NCI-H82 treated with DMSO at 0.1 percent for 48 hours (cell line): ENCODE measurements around the gene EPHA2.

Experiments used
- DNase-seq: peaks from one replicate; lab custom pipeline; 2025; ENCODE audit not compliant: unreplicated experiment; lab: John Stamatoyannopoulos, UW

Gene EPHA2

DNA sequence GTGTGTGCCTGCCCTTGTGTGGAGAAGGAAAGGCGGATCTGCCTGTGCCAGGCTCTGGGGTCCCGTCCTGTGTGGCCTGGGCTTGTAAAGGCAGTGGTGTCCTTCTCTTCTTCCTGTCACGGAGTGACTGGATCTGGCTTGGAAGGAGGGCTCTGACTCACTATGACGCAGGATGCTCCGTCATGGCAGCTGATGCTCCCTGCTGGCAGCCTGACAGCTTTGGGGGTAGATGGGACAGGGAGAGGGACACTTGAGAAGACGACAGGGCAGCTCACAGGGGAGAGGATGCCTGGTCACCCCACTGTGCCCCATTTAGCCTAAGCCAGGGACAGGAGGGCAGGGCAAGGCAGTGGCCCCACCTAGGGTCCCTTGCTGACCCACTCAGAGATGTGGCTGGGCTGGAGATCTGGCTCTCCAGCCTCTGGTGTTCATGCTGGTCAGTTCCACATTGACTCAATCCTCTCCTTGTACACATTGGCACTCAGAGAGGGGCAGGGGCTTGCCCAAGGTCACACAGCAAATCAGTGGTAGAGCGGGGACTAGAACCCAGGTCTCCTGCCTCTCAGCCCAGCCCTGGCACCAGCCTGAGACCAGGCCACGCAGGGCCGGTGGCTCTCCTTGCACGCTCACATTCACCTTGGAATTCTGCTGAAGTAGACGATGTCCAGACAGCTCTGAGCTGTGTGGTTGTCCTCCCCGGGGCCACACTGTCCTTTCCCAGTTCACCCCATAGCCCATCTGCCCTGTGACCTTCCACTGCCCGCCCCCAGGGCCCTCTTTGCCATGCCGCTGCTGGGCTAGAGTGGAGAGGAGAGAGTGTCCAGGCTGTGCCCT lies 79.6 kb downstream of the EPHA2 start:
- no peak for DNase-seq

DNA sequence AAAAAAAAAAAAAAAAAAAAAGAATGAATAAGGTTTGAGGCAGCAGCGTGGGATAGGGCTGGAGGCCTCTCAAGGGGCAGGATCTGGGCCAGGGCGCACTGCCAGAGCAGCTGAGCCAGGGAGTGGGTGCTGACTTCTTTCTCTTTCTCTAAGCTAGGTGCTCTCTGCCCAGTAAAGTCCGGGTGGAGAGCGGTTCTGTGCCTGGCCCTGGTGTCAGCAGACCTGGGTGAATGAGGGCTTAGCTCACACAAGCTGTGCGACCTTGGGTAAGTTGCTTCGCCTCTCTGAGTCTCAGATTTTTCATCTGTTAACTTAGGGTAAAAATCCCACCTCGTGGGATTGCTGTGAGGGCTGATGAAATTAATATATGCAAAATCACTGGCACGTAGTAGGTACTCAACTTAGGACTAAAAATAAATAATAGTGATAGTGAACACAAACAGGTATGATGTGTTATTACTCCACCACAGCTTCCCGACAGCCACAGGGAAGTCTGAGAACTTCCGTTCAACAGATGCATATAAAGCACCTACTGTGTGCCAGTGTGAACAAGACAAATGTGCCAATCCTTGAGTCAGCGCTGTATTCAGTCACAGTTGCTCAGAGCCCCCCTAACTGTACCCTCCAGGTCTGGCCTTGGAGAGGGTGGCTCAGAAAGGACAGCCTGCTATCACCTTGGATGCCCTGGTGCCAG lies 80.4 kb downstream of the EPHA2 start:
- DNase-seq, result no peak
